LNCaP clone FGC (cell line): ENCODE measurements around the gene TCF3.

Source experiments
- DNase-seq: peaks from one replicate; pipeline ENCODE4 v3.0.0-alpha.2; 2011; ENCODE audit warnings: low read depth
- H3K4me3 ChIP-seq: 2 replicates; pipeline ENCODE4 v1.5.1; 2011; ENCODE audit warnings: mild to moderate bottlenecking, low read depth, low read length, control low read depth
- TF ChIP-seq, protein P1 (sequence below): IDR thresholded peaks from 2 replicates; pipeline ENCODE4 v1.5.1; 2012; ENCODE audit warnings: mild to moderate bottlenecking; ENCODE audit not compliant: control insufficient read depth, insufficient read depth; ENCODE audit errors: extremely low read depth

The TCF3 gene

GRCh38 chr19:1655131-1655981 lies 2.9 kb upstream of the TCF3 start:
- H3K4me3 ChIP-seq: no peak overlapping the region
- TF ChIP-seq, protein P1, sequence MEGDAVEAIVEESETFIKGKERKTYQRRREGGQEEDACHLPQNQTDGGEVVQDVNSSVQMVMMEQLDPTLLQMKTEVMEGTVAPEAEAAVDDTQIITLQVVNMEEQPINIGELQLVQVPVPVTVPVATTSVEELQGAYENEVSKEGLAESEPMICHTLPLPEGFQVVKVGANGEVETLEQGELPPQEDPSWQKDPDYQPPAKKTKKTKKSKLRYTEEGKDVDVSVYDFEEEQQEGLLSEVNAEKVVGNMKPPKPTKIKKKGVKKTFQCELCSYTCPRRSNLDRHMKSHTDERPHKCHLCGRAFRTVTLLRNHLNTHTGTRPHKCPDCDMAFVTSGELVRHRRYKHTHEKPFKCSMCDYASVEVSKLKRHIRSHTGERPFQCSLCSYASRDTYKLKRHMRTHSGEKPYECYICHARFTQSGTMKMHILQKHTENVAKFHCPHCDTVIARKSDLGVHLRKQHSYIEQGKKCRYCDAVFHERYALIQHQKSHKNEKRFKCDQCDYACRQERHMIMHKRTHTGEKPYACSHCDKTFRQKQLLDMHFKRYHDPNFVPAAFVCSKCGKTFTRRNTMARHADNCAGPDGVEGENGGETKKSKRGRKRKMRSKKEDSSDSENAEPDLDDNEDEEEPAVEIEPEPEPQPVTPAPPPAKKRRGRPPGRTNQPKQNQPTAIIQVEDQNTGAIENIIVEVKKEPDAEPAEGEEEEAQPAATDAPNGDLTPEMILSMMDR: no peak
- no peak for DNase-seq

DNA sequence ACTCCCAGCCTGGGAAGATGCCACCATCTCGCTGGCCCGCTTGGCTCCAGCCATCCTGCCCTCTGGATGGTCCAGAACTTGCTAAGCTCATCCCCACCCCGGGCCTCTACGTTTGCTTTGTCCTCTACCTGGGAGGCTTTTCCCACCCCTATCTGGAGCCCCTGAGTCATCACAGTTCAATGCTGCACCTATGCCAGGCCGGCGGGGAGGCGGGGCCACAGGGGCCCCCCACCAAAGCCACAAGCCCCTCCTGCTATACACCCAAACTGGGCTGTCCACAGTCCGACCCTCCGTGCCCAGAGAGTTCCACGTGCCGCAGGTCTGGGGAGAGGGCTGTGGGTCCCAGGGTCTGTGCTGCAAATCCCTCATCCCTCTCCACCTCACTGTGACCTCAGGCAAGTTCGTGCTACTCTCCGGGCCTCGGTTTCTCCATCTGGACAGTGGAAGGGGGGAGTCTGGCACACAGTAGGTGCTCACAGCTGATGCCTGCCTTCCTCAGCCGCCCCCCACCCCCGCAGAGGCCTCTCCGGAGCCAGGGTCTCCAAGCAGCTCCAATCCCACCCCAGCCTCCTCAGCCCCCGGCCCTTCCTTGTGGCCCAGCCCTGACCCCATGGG lies 1.9 kb upstream of the TCF3 start:
- no peak for DNase-seq
- TF ChIP-seq, protein P1: no peak
- no peak overlapping the region for H3K4me3 ChIP-seq

DNA sequence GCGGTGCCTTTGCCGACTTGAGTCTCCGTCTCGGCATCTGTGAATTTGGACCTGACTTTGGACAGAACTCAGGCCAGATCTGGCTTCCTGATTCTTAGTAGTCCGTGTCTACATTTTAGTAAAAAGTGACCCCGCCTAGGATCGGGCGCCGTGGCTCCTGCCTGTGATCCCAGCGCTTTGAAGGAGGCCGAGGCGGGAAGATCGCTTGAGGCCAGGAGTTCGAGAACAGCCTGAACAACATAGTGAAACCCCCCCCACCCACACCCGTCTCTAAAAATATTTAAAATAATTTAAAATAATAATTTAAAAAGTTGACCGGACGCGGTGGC lies 849 bp upstream of the TCF3 start:
- H3K4me3 ChIP-seq: peak overlapping the region; percentile 64
- TF ChIP-seq, protein P1: no peak
- no peak for DNase-seq

DNA sequence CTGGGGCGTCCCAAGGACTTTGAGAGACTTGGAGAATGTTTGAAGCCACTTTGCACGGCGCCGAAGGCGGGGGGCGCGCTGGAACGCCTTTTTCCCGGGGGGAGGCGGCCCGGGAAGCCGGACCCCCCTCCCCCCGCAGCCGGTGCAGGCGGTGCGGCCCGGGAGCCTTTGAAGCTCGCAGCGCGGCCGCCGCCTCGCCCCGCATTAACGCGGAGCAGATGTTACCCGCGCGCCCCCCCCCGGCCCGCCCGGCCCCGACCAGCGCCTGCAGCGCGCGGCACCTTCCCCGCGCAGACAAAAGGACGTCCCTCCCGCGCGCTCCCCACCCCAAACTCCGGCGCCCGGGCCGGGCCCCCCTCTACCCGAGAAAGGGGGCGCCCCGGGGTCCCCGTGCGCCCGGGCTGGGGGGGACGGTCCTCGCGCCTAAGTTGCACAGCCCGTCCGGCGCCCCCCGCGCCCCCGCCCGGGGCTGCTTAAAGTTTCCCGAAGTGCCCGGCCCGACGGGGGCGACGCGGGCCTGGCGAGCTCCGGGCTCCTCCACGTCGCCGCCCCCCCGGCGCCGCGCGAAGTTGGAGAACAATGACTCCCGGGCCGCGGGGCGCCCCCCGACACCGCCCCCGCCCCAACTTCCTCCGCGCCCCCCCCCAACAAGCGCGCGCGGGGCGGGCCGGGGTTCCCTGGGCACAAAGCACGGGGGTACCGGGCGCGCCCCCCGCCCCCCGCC lies 685 bp downstream of the TCF3 start:
- DNase-seq: no peak
- TF ChIP-seq, protein P1: no peak
- peak overlapping the region; percentile 82 for H3K4me3 ChIP-seq

- peak overlapping the region; percentile 82 for H3K4me3 ChIP-seq
- no peak for DNase-seq
- TF ChIP-seq, protein P1: no peak
Measured at GRCh38 chr19:1650650-1651567, 1.5 kb downstream of the TCF3 start.
